ENCODE results near the gene SLPI. TPM values are rescaled to one million over a fixed set of nuclear protein-coding genes. Genes with fewer than 3 reads are reported as not detected.

The SLPI gene
- total RNA-seq, 1 donor from 2014 or later = not detected

DNA sequence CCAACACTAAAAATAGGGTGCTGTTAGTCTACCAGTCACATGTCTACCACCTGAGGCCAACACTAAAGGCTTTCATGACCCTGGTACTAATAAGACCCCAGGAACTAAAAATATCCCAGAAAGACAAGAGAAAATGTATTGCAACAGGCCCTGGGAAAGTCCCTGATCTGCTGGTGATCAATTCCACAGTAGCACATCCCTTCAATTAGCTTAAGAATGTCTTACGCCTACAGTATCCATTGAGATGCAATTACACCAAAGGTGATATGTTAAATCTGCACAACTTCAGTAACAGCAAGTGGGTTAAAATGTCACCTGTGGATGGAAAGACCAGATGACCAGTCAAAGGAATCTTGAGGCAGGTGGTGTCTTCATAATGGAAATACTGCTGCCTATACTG, 44.4 kb downstream of the SLPI start:
- DNase-seq (ENCODE audit: low spot score) = no peak
- Histone ChIP-seq H3K79me2 (ENCODE audit: low read depth) (no peaks in the 10 kb centered on the region), H4K20me1 (ENCODE audit: low read depth) (no peaks in the 10 kb centered on the region), H3K4me1 (no peaks in the 10 kb centered on the region), H3K36me3 (no peaks in the 10 kb centered on the region), H3K27ac (no peak overlapping the region), H3F3A (ENCODE audit: low read depth) (no peaks in the 10 kb centered on the region), H3K4me3 (no peak overlapping the region), H3K27me3 (no peaks in the 10 kb centered on the region), H3K9ac (no peak overlapping the region), H2AFZ (replicated peaks) (no peak overlapping the region), H3K9me3 (ENCODE audit: low read depth) (no peaks in the 10 kb centered on the region), H3K4me2 (no peak overlapping the region)
- peaks cover 2% of the 10 kb centered on the region for H3K27me3 Mint-ChIP-seq (ENCODE audit: insufficient read depth, low read depth)
- no peaks in the 10 kb centered on the region for H3K9me3 Mint-ChIP-seq
- no peak overlapping the region for H3K27ac Mint-ChIP-seq
- peaks cover 3% of the 10 kb centered on the region for H3K4me1 Mint-ChIP-seq
- TF ChIP-seq, protein P1, sequence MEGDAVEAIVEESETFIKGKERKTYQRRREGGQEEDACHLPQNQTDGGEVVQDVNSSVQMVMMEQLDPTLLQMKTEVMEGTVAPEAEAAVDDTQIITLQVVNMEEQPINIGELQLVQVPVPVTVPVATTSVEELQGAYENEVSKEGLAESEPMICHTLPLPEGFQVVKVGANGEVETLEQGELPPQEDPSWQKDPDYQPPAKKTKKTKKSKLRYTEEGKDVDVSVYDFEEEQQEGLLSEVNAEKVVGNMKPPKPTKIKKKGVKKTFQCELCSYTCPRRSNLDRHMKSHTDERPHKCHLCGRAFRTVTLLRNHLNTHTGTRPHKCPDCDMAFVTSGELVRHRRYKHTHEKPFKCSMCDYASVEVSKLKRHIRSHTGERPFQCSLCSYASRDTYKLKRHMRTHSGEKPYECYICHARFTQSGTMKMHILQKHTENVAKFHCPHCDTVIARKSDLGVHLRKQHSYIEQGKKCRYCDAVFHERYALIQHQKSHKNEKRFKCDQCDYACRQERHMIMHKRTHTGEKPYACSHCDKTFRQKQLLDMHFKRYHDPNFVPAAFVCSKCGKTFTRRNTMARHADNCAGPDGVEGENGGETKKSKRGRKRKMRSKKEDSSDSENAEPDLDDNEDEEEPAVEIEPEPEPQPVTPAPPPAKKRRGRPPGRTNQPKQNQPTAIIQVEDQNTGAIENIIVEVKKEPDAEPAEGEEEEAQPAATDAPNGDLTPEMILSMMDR (IDR thresholded peaks at IDR 0.05) = no peak
- TF ChIP-seq EZH2 (IDR thresholded peaks at IDR 0.05) = no peak
- no peak for TF ChIP-seq EZH2phosphoT487 (IDR thresholded peaks at IDR 0.05)
- no peaks in the 10 kb centered on the region for H3K36me3 Mint-ChIP-seq
- no peak overlapping the region for H3K4me3 Mint-ChIP-seq

DNA sequence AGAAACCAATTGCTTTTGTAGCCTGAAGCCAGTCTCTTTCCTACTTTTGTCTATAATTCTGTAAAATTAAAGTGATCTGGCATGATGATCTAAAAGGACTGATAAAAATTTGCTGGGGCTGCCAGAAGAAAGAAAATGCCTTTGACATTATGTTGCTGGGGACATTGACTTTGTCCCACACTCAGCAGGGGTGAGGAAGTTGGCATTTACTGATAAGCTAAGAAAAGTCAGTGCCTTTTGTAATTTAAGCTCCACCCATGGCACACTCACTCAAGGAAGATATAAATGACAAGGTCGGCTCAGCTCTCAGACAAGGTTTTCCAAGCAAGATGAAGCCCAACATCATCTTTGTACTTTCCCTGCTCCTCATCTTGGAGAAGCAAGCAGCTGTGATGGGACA, 47.6 kb downstream of the SLPI start, which contains the start of gene SEMG1:
Gene SEMG1, plus strand, starts transcription at position 309 of the 400 bp plus-strand sequence. Its CDS starts 21 bp downstream, at position 330.
- TF ChIP-seq EZH2phosphoT487 (IDR thresholded peaks at IDR 0.05) (no peak), EZH2 (IDR thresholded peaks at IDR 0.05) (no peak)
- TF ChIP-seq, protein P1 (IDR thresholded peaks at IDR 0.05) = no peak
- Histone ChIP-seq H3K36me3 (no peaks in the 10 kb centered on the region), H3K4me1 (no peaks in the 10 kb centered on the region), H3K27me3 (no peaks in the 10 kb centered on the region), H3F3A (ENCODE audit: low read depth) (no peaks in the 10 kb centered on the region), H4K20me1 (ENCODE audit: low read depth) (no peaks in the 10 kb centered on the region), H3K79me2 (ENCODE audit: low read depth) (no peaks in the 10 kb centered on the region), H3K4me2 (no peak within 1 kb of the TSS), H3K9me3 (ENCODE audit: low read depth) (no peaks in the 10 kb centered on the region), H2AFZ (replicated peaks) (no peak within 1 kb of the TSS), H3K9ac (no peak within 1 kb of the TSS), H3K4me3 (no peak within 1 kb of the TSS), H3K27ac (no peak within 1 kb of the TSS)
- Mint-ChIP-seq H3K27ac (no peak within 1 kb of the TSS), H3K27me3 (ENCODE audit: insufficient read depth, low read depth) (peaks cover 2% of the 10 kb centered on the region), H3K36me3 (no peaks in the 10 kb centered on the region), H3K4me1 (peaks cover 3% of the 10 kb centered on the region), H3K9me3 (no peaks in the 10 kb centered on the region), H3K4me3 (no peak within 1 kb of the TSS)
- DNase-seq (ENCODE audit: low spot score) = no peak

Other genes starting within 250 kb of the SLPI start
- 0.03 TPM in 1 of 2 replicates, not detected in the other for gene KCNS1, start 153.4 kb downstream of the SLPI start, total RNA-seq (ENCODE audit: low replicate concordance)
- gene WFDC5, start 139.4 kb downstream of the SLPI start, total RNA-seq (ENCODE audit: low replicate concordance) = not detected in 2 replicates
- not detected in 2 replicates for gene WFDC12, start 130.1 kb downstream of the SLPI start, total RNA-seq (ENCODE audit: low replicate concordance)
- gene PI3, start 79.7 kb downstream of the SLPI start, total RNA-seq (ENCODE audit: low replicate concordance) = not detected in 2 replicates
- gene SEMG1, start 47.5 kb downstream of the SLPI start, total RNA-seq (ENCODE audit: low replicate concordance) = not detected in 2 replicates
- not detected in 2 replicates for gene SEMG2, start 33.2 kb downstream of the SLPI start, total RNA-seq (ENCODE audit: low replicate concordance)
- gene RBPJL, start 52.3 kb upstream of the SLPI start, total RNA-seq (ENCODE audit: low replicate concordance) = not detected in 2 replicates
- 0.06 TPM in 1 of 2 replicates, not detected in the other for gene MATN4, start 53.7 kb upstream of the SLPI start, total RNA-seq (ENCODE audit: low replicate concordance)
- 19.3 and 27.6 TPM in 2 replicates for gene SDC4, start 93.9 kb upstream of the SLPI start, total RNA-seq (ENCODE audit: low replicate concordance)
- 10.5 and 21.5 TPM in 2 replicates for gene SYS1, start 108.6 kb upstream of the SLPI start, total RNA-seq (ENCODE audit: low replicate concordance)
- 0.06 TPM in 1 of 2 replicates, not detected in the other for gene TP53TG5, start 123.8 kb upstream of the SLPI start, total RNA-seq (ENCODE audit: low replicate concordance)
- gene DBNDD2, start 153.7 kb upstream of the SLPI start, total RNA-seq (ENCODE audit: low replicate concordance) = 10.2 and 15.1 TPM in 2 replicates
- 24.5 and 57.3 TPM in 2 replicates for gene PIGT, start 161.6 kb upstream of the SLPI start, total RNA-seq (ENCODE audit: low replicate concordance)
- gene WFDC2, start 215.2 kb upstream of the SLPI start, total RNA-seq (ENCODE audit: low replicate concordance) = 2.7 and 5.8 TPM in 2 replicates

Measured in neural progenitor cell (in vitro differentiated cells).